WERI-Rb-1 (cell line): ENCODE data around the gene RAB36.
A peak's percentile ranks its signal among the peaks of the same experiment; 100 is the strongest.

Experiments used
- DNase-seq: peaks from one replicate; pipeline ENCODE4 v3.0.0-alpha.2; 2020
- H3K27ac ChIP-seq: fragments of 250-450 bp; sonication (Bioruptor Pico); 2 replicates; pipeline ENCODE4 v1.5.1; 2020; ENCODE audit warnings: mild to moderate bottlenecking, moderate library complexity
- H3K27me3 ChIP-seq: fragments of 250-450 bp; sonication (Bioruptor Pico); 2 replicates; pipeline ENCODE4 v1.5.1; 2021; ENCODE audit warnings: mild to moderate bottlenecking, low read depth, moderate library complexity; ENCODE audit not compliant: insufficient read depth, severe bottlenecking
- H3K36me3 ChIP-seq: fragments of 250-450 bp; sonication (Bioruptor Pico); 2 replicates; pipeline ENCODE4 v1.5.1; 2020; ENCODE audit warnings: mild to moderate bottlenecking, moderate library complexity
- H3K4me3 ChIP-seq: 2 replicates; pipeline ENCODE4 v1.5.1; 2011; ENCODE audit warnings: low read depth, mild to moderate bottlenecking, control low read depth, low read length
- H3K9me3 ChIP-seq: fragments of 250-450 bp; sonication (Bioruptor Pico); 2 replicates; pipeline ENCODE4 v1.5.1; 2021; ENCODE audit warnings: mild to moderate bottlenecking, moderate library complexity; ENCODE audit not compliant: severe bottlenecking
- CTCF ChIP-seq: IDR thresholded peaks from 2 replicates; pipeline ENCODE4 v1.5.1; 2011; ENCODE audit warnings: low read depth, mild to moderate bottlenecking, control low read depth, inconsistent platforms, low read length

The RAB36 gene

GRCh38 chr22:23176645-23177027, 31.4 kb downstream of the RAB36 start:
- DNase-seq: no peak
- Histone ChIP-seq H3K36me3 (peaks cover 7% of the 10 kb centered on the region), H3K27ac (peak overlapping the region; percentile 58), H3K4me3 (no peak overlapping the region), H3K9me3 (peaks cover 12% of the 10 kb centered on the region), H3K27me3 (no peaks in the 10 kb centered on the region)
- TF ChIP-seq CTCF: no peak

- Histone ChIP-seq H3K4me3 (no peak overlapping the region), H3K36me3 (peaks cover 13% of the 10 kb centered on the region), H3K27ac (no peak overlapping the region), H3K9me3 (peaks cover 12% of the 10 kb centered on the region), H3K27me3 (no peaks in the 10 kb centered on the region)
- no peak for DNase-seq
- TF ChIP-seq CTCF: no peak
These were observed 31.9 kb downstream of the RAB36 start for GRCh38 chr22:23177197-23177596.

DNA sequence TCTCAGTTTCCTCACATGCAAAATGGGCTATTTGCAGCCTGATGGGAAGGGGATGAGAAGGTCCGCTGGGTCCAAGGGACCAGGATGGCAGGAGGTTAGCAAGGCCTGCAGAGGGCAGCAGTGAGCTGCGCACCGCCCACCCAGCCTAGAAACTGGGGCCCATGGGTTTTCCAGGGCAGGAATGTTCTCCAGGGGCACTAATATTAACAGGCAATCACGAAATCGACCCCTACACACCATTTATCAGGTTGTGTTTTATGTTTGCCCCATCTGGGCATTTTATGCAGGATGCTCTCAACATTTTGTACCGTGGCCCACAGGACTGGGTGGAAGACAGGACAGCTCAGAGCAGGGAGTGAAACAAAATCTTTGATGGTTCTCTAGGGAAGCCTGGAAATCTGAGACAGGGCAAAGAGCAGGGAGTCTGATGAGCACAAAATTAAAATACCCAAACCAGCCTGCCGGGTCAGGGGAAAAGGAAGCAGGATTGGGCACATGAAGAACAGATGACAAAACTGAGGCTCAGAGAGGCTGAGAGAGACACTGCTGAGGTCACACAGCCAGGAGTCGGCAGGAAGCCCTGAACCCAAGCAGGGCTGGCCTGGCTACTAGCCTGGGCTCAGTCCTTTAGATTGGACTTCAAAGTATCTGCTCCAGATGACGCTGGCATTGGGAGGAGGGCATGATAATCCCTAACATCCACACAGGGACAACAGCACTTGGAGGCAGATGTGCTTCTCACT, 33.4 kb downstream of the RAB36 start:
- Histone ChIP-seq H3K36me3 (peaks cover 24% of the 10 kb centered on the region), H3K4me3 (no peak overlapping the region)
- DNase-seq: peak; percentile 73

GRCh38 chr22:23179381-23180299, 34.4 kb downstream of the RAB36 start:
- peaks cover 12% of the 10 kb centered on the region for H3K9me3 ChIP-seq
- H3K36me3 ChIP-seq: peaks cover 29% of the 10 kb centered on the region
- H3K27ac ChIP-seq: peak overlapping the region; percentile 70
- H3K27me3 ChIP-seq: no peaks in the 10 kb centered on the region
- DNase-seq: no peak
- no peak for TF ChIP-seq CTCF
- H3K4me3 ChIP-seq: peak overlapping the region; percentile 39

More for the DNA sequence above, 33.4 kb downstream of the RAB36 start:
- H3K27ac ChIP-seq: peak overlapping the region; percentile 70
- peaks cover 12% of the 10 kb centered on the region for H3K9me3 ChIP-seq
- H3K27me3 ChIP-seq: no peaks in the 10 kb centered on the region
- TF ChIP-seq CTCF: peak; percentile 97

DNA sequence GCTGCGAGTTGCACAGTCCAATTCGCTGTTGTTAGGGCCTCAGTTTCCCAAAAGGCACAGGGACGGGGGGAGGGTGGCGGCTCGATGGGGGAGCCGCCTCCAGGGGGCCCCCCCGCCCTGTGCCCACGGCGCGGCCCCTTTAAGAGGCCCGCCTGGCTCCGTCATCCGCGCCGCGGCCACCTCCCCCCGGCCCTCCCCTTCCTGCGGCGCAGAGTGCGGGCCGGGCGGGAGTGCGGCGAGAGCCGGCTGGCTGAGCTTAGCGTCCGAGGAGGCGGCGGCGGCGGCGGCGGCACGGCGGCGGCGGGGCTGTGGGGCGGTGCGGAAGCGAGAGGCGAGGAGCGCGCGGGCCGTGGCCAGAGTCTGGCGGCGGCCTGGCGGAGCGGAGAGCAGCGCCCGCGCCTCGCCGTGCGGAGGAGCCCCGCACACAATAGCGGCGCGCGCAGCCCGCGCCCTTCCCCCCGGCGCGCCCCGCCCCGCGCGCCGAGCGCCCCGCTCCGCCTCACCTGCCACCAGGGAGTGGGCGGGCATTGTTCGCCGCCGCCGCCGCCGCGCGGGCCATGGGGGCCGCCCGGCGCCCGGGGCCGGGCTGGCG, 35.1 kb downstream of the RAB36 start, which contains the start of gene BCR:
Gene BCR, plus strand, starts transcription at position 209 of the 592 bp plus-strand sequence. CDS start 452 bp downstream, outside the sequence.
- DNase-seq: peak; percentile 67
- Histone ChIP-seq H3K27me3 (no peaks in the 10 kb centered on the region), H3K36me3 (peaks cover 34% of the 10 kb centered on the region), H3K9me3 (peaks cover 12% of the 10 kb centered on the region), H3K27ac (peak within 1 kb of the TSS; percentile 90), H3K4me3 (peak within 1 kb of the TSS; percentile 55)
- 0 out of 2 replicates have a peak, but pooled peaks have one; percentile 12 for TF ChIP-seq CTCF
